Measurements from ENCODE around the gene PSMC6. TPM values are rescaled to one million over a fixed set of nuclear protein-coding genes. Genes with fewer than 3 reads are reported as not detected.

The PSMC6 gene
- 77.0 TPM for total RNA-seq
- long read RNA-seq, transcript PSMC6-201 (14 exons, 2,188 nt) = major isoform, 125 of 133 reads
- long read RNA-seq, partial matches to known transcripts = 2 of 133 reads
- long read RNA-seq, other reads (novel, unspliced or antisense) = 6 of 133 reads

DNA sequence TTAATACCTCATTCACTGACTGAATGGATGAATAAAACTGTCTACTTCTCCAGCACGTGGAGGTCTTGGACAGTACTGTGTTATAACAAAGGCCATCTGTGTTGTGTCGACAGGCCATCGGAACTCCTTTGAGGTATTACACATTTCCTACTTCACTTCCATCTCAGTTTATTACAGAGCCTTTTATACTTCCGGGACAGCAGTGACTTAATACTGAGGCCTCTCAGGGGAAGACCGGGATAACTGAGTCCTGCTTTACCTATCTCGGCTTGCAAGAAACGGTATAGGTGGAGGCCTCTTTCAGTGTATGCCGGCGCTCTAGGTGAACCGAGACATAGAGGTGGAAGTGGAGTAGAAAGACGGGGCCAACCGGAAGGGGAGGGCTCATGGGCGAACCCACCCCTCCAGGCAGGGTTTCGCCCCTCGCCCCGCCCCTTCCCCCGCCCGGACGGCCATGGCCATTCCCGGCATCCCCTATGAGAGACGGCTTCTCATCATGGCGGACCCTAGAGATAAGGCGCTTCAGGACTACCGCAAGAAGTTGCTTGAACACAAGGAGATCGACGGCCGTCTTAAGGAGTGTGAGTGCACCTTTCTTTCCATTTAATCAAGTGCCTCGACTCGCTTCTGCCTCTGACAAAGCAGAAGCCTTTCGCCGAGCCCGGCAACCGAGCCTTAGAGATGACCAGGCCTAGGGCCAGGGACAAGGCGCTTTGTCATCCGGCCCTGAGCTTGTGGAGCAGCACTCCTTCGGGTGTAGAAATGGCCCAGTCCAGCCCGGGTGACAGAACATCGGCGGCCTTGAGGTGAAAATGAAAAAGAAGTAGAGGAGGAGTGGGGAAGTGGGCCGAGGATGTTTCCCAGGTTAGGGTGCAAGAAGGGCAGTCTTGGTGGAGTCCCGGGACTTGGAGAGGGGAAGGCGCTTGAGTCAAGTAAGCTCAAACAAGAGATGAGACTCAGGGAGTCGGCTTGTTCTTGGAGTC lies at the start of gene PSMC6:
Gene PSMC6 (plus strand): TSS at position 477 of the 983 bp plus-strand sequence. CDS start 20 bp downstream, at position 497.
- H3K9me3 ChIP-seq (replicated peaks) = no peaks in the 10 kb centered on the region
- H3K27ac ChIP-seq (replicated peaks) = peak within 1 kb of the TSS; percentile 95

DNA sequence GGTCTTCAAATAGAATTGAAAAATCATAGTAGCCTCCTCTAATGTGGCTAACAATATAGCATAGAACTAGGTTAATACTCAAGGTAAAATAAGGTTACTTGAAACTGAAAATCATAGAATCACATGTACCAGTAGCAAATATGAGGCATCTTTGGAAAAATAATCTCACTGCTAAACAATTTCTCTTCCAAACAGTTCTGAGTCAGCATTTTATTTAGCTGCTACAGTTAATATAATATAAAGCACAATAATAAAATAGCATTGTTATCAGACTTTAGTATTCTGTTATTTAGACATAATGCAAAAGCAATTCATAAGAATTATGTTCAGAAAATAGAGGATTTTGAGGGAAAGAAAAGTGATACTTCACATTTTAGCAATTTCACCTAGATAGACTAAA lies 46.7 kb upstream of the PSMC6 start:
- Histone ChIP-seq H3K27ac (replicated peaks) (no peak overlapping the region), H3K36me3 (peaks cover 54% of the 10 kb centered on the region), H3K27me3 (ENCODE audit: low read depth) (no peaks in the 10 kb centered on the region), H3K4me3 (no peak overlapping the region), H3K4me1 (no peaks in the 10 kb centered on the region), H3K9me3 (replicated peaks) (no peaks in the 10 kb centered on the region)
- TF ChIP-seq, protein P1, sequence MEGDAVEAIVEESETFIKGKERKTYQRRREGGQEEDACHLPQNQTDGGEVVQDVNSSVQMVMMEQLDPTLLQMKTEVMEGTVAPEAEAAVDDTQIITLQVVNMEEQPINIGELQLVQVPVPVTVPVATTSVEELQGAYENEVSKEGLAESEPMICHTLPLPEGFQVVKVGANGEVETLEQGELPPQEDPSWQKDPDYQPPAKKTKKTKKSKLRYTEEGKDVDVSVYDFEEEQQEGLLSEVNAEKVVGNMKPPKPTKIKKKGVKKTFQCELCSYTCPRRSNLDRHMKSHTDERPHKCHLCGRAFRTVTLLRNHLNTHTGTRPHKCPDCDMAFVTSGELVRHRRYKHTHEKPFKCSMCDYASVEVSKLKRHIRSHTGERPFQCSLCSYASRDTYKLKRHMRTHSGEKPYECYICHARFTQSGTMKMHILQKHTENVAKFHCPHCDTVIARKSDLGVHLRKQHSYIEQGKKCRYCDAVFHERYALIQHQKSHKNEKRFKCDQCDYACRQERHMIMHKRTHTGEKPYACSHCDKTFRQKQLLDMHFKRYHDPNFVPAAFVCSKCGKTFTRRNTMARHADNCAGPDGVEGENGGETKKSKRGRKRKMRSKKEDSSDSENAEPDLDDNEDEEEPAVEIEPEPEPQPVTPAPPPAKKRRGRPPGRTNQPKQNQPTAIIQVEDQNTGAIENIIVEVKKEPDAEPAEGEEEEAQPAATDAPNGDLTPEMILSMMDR (IDR thresholded peaks at IDR 0.05; ENCODE audit: borderline replicate concordance) = no peak
- no peak for DNase-seq
- intact Hi-C loops (cut with micrococcal nuclease) = no loop called here

More for the DNA sequence above, at the start of gene PSMC6:
- peaks cover 36% of the 10 kb centered on the region for H3K36me3 ChIP-seq
- H3K4me1 ChIP-seq = peaks cover 44% of the 10 kb centered on the region
- peak within 1 kb of the TSS; percentile 84 for H3K4me3 ChIP-seq
- H3K27me3 ChIP-seq (ENCODE audit: low read depth) = no peaks in the 10 kb centered on the region
- intact Hi-C loops (cut with micrococcal nuclease) = no loop called here
- TF ChIP-seq, protein P1 (IDR thresholded peaks at IDR 0.05; ENCODE audit: borderline replicate concordance) = no peak
- DNase-seq = peak; percentile 96

DNA sequence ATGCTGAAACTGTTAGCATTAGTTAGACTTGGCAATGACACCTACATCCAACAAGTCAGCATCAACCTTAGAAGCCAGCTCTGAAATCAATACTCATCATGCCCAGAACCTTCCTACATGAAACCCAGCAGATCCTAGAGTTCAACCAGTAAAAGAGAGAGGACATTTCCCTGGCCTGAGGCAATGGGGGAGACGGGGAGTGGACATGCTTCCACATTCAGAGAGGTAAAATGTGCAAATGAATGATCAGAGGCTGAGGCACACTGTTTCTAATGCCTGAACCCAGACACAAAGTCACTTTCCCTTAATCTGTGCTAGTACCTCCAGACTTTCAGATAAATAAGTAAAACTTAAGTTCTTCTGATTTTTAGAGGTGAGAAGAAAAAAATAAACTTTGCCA lies 46.2 kb upstream of the PSMC6 start:
- Histone ChIP-seq H3K36me3 (peaks cover 54% of the 10 kb centered on the region), H3K4me3 (no peak overlapping the region), H3K4me1 (no peaks in the 10 kb centered on the region), H3K27me3 (ENCODE audit: low read depth) (no peaks in the 10 kb centered on the region), H3K9me3 (replicated peaks) (no peaks in the 10 kb centered on the region), H3K27ac (replicated peaks) (no peak overlapping the region)
- intact Hi-C loops (cut with micrococcal nuclease) = no loop called here
- no peak for DNase-seq
- TF ChIP-seq, protein P1 (IDR thresholded peaks at IDR 0.05; ENCODE audit: borderline replicate concordance) = no peak

DNA sequence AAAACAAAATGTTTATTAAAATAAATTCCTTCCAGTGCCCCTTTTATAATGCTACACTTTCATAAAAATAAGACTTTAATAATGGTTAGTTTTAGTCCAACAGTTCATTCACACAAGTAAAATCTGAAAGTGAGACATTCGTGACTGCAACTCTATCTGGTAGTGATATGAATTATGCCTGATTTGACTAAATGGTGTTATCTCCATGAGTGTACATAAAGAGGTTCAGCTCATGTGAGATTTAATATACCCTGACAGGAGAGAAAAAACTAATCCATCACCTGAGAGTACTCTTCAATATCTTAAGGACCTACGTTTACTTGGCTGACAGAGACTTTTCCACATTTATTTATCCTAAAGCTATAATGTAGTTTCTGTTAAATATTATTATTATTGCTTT lies 45.7 kb upstream of the PSMC6 start:
- Histone ChIP-seq H3K4me1 (no peaks in the 10 kb centered on the region), H3K27ac (replicated peaks) (no peak overlapping the region), H3K27me3 (ENCODE audit: low read depth) (no peaks in the 10 kb centered on the region), H3K36me3 (peaks cover 55% of the 10 kb centered on the region), H3K9me3 (replicated peaks) (no peaks in the 10 kb centered on the region), H3K4me3 (no peak overlapping the region)
- TF ChIP-seq, protein P1 (IDR thresholded peaks at IDR 0.05; ENCODE audit: borderline replicate concordance) = no peak
- intact Hi-C loops (cut with micrococcal nuclease) = no loop called here
- no peak for DNase-seq

DNA sequence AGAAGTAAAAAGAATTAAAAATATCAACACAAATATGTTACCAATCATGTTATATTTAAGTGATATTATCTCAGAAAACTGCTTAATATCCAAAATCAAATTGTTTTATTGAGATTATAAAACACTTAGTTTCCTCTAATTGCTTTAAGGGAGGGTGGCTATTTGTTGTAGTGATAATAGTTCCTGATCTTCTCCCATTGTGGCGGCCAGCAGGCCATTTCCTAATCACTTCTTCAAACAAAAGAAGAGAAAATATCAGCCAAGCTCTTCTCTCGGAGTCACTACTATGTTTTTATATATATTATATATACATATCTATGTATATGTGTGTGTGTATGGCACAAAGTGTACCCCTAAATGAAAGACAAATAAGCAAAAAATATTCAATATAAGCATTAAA lies 43.1 kb upstream of the PSMC6 start:
- TF ChIP-seq, protein P1 (IDR thresholded peaks at IDR 0.05; ENCODE audit: borderline replicate concordance) = no peak
- Histone ChIP-seq H3K9me3 (replicated peaks) (no peaks in the 10 kb centered on the region), H3K4me1 (no peaks in the 10 kb centered on the region), H3K27me3 (ENCODE audit: low read depth) (no peaks in the 10 kb centered on the region), H3K27ac (replicated peaks) (no peak overlapping the region), H3K36me3 (peaks cover 60% of the 10 kb centered on the region), H3K4me3 (no peak overlapping the region)
- intact Hi-C loops (cut with micrococcal nuclease) = no loop called here
- no peak for DNase-seq
